ENCODE results near the gene KRT1. TPM values are rescaled to one million over a fixed set of nuclear protein-coding genes. Genes with fewer than 3 reads are reported as not detected.

Gene KRT1
- total and polyA plus RNA-seq, 4 donors: 0.17 to 2.1 (median 0.48) TPM

DNA sequence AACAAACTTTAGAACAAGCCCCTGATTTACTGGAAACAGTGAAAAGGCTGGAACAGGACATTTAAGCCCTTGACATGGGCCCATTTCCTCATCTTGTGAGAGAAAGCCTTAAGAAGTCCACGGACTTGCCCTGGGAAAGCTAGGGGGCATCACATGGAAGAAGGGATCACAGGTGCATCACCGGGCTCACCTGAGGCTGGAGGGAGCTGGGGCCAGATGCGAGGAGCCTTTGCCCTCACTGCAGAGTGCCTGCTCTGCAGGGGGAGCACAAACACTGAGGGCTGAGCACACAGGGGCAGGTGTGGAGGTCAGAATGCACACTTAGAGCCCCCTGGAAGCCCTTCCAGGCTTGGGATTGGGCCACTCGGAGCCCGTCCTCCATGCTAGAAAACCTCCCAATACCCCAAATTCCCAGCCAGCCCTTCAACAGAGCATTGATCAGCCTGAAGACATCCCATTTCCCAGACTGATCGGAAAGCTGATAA, 5.2 kb upstream of the KRT1 start:
- WGBS (ENCODE audit: insufficient coverage): 77% methylated on average over 6 of the region's 6 CpGs
- H3K9me3 ChIP-seq (ENCODE audit: control insufficient read depth, insufficient read depth, low read length): no peaks in the 10 kb centered on the region
- no peak overlapping the region for H3K4me3 ChIP-seq (ENCODE audit: low read depth, low read length)
- H3K36me3 ChIP-seq (ENCODE audit: control insufficient read depth, insufficient read depth, low read length): no peaks in the 10 kb centered on the region
- no peaks in the 10 kb centered on the region for H3K27me3 ChIP-seq (ENCODE audit: control insufficient read depth, insufficient read depth, low read length)
- H3K4me1 ChIP-seq (ENCODE audit: control insufficient read depth, insufficient read depth, low read length): peaks cover 2% of the 10 kb centered on the region
- H3K27ac ChIP-seq (ENCODE audit: low read depth, low read length): no peak overlapping the region
- DNase-seq (ENCODE audit: low read depth in 4 of 6, low spot score in 6 of 6): no peak

- no peak for DNase-seq (ENCODE audit: low read depth in 4 of 6, low spot score in 6 of 6)
- H3K36me3 ChIP-seq (ENCODE audit: control insufficient read depth, insufficient read depth, low read length): no peaks in the 10 kb centered on the region
- H3K9me3 ChIP-seq (ENCODE audit: control insufficient read depth, insufficient read depth, low read length): no peaks in the 10 kb centered on the region
- no peaks in the 10 kb centered on the region for H3K4me1 ChIP-seq (ENCODE audit: control insufficient read depth, insufficient read depth, low read length)
- no peak overlapping the region for H3K4me3 ChIP-seq (ENCODE audit: low read depth, low read length)
- H3K27me3 ChIP-seq (ENCODE audit: control insufficient read depth, insufficient read depth, low read length): no peaks in the 10 kb centered on the region
- 83% methylated on average over 2 of the region's 2 CpGs for WGBS (ENCODE audit: insufficient coverage)
- no peak overlapping the region for H3K27ac ChIP-seq (ENCODE audit: low read depth, low read length)
Observed at GRCh38 chr12:52684431-52684830, 4.2 kb upstream of the KRT1 start.

DNA sequence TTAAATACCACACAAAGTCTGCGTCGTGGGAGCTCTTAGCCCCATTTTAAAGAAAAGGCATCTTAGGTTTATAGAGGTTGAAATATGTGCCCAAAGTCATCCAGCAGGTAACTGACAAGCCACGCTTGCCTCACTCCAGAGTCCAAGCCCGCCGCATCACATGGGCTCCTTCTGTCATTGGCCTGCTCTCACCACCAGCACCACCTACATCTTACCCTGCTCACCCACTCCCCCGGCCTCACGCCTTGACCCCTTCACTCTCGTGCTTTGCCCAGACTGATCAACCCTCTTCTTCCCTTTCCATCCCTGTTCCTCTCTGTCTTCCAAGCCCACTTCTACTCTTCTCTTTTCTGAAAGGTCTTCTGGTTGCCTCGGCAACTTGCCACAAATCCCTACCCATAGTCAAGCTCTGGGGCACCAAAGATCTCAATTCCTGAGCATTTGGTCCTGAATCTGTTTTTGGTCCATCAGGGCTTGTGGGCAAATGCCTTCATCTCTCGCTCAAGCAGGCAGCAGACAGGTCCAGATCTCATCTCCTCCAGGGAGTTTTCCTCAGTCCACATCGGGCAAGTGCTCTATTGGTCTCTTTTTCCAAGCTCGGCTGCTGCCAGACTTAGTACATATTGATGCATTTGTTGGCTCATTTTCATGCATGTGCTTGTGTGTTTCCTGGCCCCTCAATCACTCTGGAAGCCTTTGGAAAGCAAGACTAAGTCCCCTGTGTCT, 3.5 kb upstream of the KRT1 start:
- H3K4me3 ChIP-seq (ENCODE audit: low read depth, low read length): no peak overlapping the region
- H3K27me3 ChIP-seq (ENCODE audit: control insufficient read depth, insufficient read depth, low read length): no peaks in the 10 kb centered on the region
- H3K36me3 ChIP-seq (ENCODE audit: control insufficient read depth, insufficient read depth, low read length): no peaks in the 10 kb centered on the region
- DNase-seq (ENCODE audit: low read depth in 4 of 6, low spot score in 6 of 6): no peak
- no peaks in the 10 kb centered on the region for H3K9me3 ChIP-seq (ENCODE audit: control insufficient read depth, insufficient read depth, low read length)
- no peak overlapping the region for H3K27ac ChIP-seq (ENCODE audit: low read depth, low read length)
- no peaks in the 10 kb centered on the region for H3K4me1 ChIP-seq (ENCODE audit: control insufficient read depth, insufficient read depth, low read length)
- 83% methylated on average over 10 of the region's 12 CpGs for WGBS (ENCODE audit: insufficient coverage)

DNA sequence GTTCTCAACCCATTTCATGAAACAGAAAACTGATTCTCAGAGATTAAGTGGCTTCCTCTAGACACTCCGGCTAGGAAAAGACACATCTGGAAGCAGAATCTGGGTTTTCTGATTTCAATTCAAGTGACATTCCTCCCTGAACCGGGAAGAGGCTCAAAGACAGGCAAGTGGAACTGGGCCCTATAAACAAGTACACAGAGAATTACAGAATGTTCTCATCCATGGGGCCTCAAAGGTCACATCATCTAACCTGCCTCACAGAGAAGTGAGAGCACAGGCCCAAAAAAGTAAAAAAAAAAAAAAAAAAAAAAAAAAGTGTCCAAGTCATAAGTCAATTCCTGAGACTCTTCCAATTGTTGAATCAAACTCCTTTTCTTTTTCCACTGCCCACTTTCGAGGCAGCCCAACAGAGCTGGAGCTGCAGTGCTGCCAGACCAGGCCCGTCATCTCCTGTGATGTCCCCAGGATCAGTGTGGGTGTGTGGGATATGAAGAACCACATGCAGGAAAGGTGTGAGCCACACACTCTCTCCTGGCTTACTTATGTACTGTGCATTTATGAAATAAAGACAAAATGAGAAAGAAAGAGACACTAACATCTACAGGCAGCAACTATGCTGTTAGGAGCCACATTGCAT, 2.8 kb upstream of the KRT1 start:
- no peak for DNase-seq (ENCODE audit: low read depth in 4 of 6, low spot score in 6 of 6)
- Histone ChIP-seq H3K9me3 (ENCODE audit: control insufficient read depth, insufficient read depth, low read length) (no peaks in the 10 kb centered on the region), H3K4me3 (ENCODE audit: low read depth, low read length) (no peak overlapping the region), H3K4me1 (ENCODE audit: control insufficient read depth, insufficient read depth, low read length) (no peaks in the 10 kb centered on the region), H3K27ac (ENCODE audit: low read depth, low read length) (no peak overlapping the region), H3K36me3 (ENCODE audit: control insufficient read depth, insufficient read depth, low read length) (no peaks in the 10 kb centered on the region), H3K27me3 (ENCODE audit: control insufficient read depth, insufficient read depth, low read length) (no peaks in the 10 kb centered on the region)
- 76% methylated on average over 3 of the region's 4 CpGs for WGBS (ENCODE audit: insufficient coverage)

DNA sequence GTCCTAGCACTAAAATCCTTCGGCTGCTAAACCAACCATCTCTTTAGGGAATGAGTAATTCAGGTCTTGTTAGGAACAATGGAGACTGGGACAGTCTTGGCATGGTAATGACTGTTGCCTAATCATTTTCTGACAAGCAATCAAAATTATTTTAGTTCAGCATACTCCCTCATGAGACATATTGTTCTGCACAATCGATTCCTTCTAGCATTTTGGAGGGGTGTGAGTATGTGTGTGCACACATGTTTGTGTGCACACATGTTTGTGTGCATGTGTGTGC, 2.1 kb upstream of the KRT1 start:
- H3K4me1 ChIP-seq (ENCODE audit: control insufficient read depth, insufficient read depth, low read length): no peaks in the 10 kb centered on the region
- no peaks in the 10 kb centered on the region for H3K36me3 ChIP-seq (ENCODE audit: control insufficient read depth, insufficient read depth, low read length)
- no peak overlapping the region for H3K27ac ChIP-seq (ENCODE audit: low read depth, low read length)
- no peak for DNase-seq (ENCODE audit: low read depth in 4 of 6, low spot score in 6 of 6)
- no peak overlapping the region for H3K4me3 ChIP-seq (ENCODE audit: low read depth, low read length)
- H3K27me3 ChIP-seq (ENCODE audit: control insufficient read depth, insufficient read depth, low read length): no peaks in the 10 kb centered on the region
- WGBS (ENCODE audit: insufficient coverage): no CpG with 5 or more reads among the region's 2 CpGs
- no peaks in the 10 kb centered on the region for H3K9me3 ChIP-seq (ENCODE audit: control insufficient read depth, insufficient read depth, low read length)

- WGBS (ENCODE audit: insufficient coverage): 84% methylated on average over 6 of the region's 12 CpGs
Observed at GRCh38 chr12:52681526-52682380, 1.5 kb upstream of the KRT1 start.

DNA sequence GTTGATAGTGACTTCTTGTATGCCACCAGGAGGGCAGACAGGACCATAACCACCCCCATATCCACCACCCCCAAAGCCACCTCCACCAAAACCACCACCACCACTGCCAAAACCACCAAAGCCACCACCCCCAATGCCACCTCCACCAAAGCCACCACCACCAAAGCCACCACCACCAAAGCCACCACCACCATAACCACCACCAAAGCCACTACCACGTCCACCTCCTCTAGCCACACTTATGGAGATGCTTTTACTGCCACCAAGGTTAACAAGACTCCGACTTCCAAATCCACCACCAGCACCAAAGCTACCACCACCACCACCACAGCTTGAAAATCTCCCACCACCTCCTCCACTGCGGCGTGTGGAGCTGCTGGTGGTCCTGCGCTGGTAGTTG, 332 bp downstream of the KRT1 start:
- H3K4me1 ChIP-seq (ENCODE audit: control insufficient read depth, insufficient read depth, low read length): no peaks in the 10 kb centered on the region
- no peak for DNase-seq (ENCODE audit: low read depth in 4 of 6, low spot score in 6 of 6)
- no peaks in the 10 kb centered on the region for H3K27me3 ChIP-seq (ENCODE audit: control insufficient read depth, insufficient read depth, low read length)
- 84% methylated on average over 2 of the region's 5 CpGs for WGBS (ENCODE audit: insufficient coverage)
- H3K27ac ChIP-seq (ENCODE audit: low read depth, low read length): no peak overlapping the region
- H3K4me3 ChIP-seq (ENCODE audit: low read depth, low read length): no peak overlapping the region
- H3K36me3 ChIP-seq (ENCODE audit: control insufficient read depth, insufficient read depth, low read length): no peaks in the 10 kb centered on the region
- no peaks in the 10 kb centered on the region for H3K9me3 ChIP-seq (ENCODE audit: control insufficient read depth, insufficient read depth, low read length)

More at GRCh38 chr12:52681526-52682380, 1.5 kb upstream of the KRT1 start:
- Histone ChIP-seq H3K4me1 (ENCODE audit: control insufficient read depth, insufficient read depth, low read length) (no peaks in the 10 kb centered on the region), H3K27me3 (ENCODE audit: control insufficient read depth, insufficient read depth, low read length) (no peaks in the 10 kb centered on the region), H3K4me3 (ENCODE audit: low read depth, low read length) (no peak overlapping the region), H3K36me3 (ENCODE audit: control insufficient read depth, insufficient read depth, low read length) (no peaks in the 10 kb centered on the region), H3K27ac (ENCODE audit: low read depth, low read length) (no peak overlapping the region), H3K9me3 (ENCODE audit: control insufficient read depth, insufficient read depth, low read length) (no peaks in the 10 kb centered on the region)
- no peak for DNase-seq (ENCODE audit: low read depth in 4 of 6, low spot score in 6 of 6)

GRCh38 chr12:52677671-52678070, 2.5 kb downstream of the KRT1 start:
- Histone ChIP-seq H3K36me3 (ENCODE audit: control insufficient read depth, insufficient read depth, low read length) (no peaks in the 10 kb centered on the region), H3K27me3 (ENCODE audit: control insufficient read depth, insufficient read depth, low read length) (no peaks in the 10 kb centered on the region), H3K4me1 (ENCODE audit: control insufficient read depth, insufficient read depth, low read length) (no peaks in the 10 kb centered on the region), H3K27ac (ENCODE audit: low read depth, low read length) (no peak overlapping the region), H3K9me3 (ENCODE audit: control insufficient read depth, insufficient read depth, low read length) (no peaks in the 10 kb centered on the region), H3K4me3 (ENCODE audit: low read depth, low read length) (no peak overlapping the region)
- DNase-seq (ENCODE audit: low read depth in 4 of 6, low spot score in 6 of 6): no peak
- WGBS (ENCODE audit: insufficient coverage): no CpG with 5 or more reads among the region's 1 CpG

DNA sequence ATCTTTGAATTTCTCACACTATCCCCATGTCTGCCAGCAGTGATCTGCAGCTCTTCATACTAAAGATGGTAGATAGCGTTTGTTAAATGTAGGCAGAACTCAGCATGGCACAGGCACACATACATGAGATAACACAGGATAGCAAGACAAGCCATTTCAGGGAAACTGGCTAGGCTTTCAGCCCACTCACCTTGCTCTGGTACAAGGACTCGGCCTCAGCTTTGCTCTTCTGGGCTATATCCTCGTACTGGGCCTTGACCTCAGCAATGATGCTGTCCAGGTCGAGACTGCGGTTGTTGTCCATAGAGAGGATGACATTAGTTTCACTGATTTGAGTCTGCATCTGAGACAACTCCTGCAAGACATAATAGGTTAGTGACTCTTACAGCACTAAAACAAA, 3.1 kb downstream of the KRT1 start:
- 96% methylated on average over 2 of the region's 5 CpGs for WGBS (ENCODE audit: insufficient coverage)
- no peak overlapping the region for H3K4me3 ChIP-seq (ENCODE audit: low read depth, low read length)
- no peaks in the 10 kb centered on the region for H3K9me3 ChIP-seq (ENCODE audit: control insufficient read depth, insufficient read depth, low read length)
- no peak for DNase-seq (ENCODE audit: low read depth in 4 of 6, low spot score in 6 of 6)
- no peaks in the 10 kb centered on the region for H3K4me1 ChIP-seq (ENCODE audit: control insufficient read depth, insufficient read depth, low read length)
- no peaks in the 10 kb centered on the region for H3K36me3 ChIP-seq (ENCODE audit: control insufficient read depth, insufficient read depth, low read length)
- H3K27me3 ChIP-seq (ENCODE audit: control insufficient read depth, insufficient read depth, low read length): no peaks in the 10 kb centered on the region
- no peak overlapping the region for H3K27ac ChIP-seq (ENCODE audit: low read depth, low read length)

Data from spinal cord (tissue), 10 donors.